H9 (cell line): Measurements from ENCODE around the gene NEGR1. TPM values are rescaled to one million over a fixed set of nuclear protein-coding genes. Genes with fewer than 3 reads are reported as not detected.

Source experiments
- DNase-seq: peaks from one replicate; pipeline ENCODE4 v3.0.0-alpha.2; 2017
- H2AFZ ChIP-seq: one replicate; pipeline ENCODE4 v1.6.1; 2013; ENCODE audit warnings: mild to moderate bottlenecking, low read length, control low read depth, moderate library complexity
- H2AK5ac ChIP-seq: 2 replicates; pipeline ENCODE4 v1.6.1; 2013; ENCODE audit warnings: low read length, control low read depth, mixed read lengths; ENCODE audit not compliant: insufficient read length
- H2BK120ac ChIP-seq: one replicate; pipeline ENCODE4 v1.6.1; 2013; ENCODE audit warnings: low read depth, mild to moderate bottlenecking, low read length, control low read depth, inconsistent platforms; ENCODE audit not compliant: poor library complexity, severe bottlenecking
- H2BK12ac ChIP-seq: 2 replicates; pipeline ENCODE4 v1.6.1; 2013; ENCODE audit warnings: low read length, control low read depth, mixed read lengths, low read depth; ENCODE audit not compliant: insufficient read length
- H2BK15ac ChIP-seq: 2 replicates; pipeline ENCODE4 v1.6.1; 2013; ENCODE audit warnings: low read depth, low read length, control low read depth
- H2BK20ac ChIP-seq: one replicate; pipeline ENCODE4 v1.6.1; 2013; ENCODE audit warnings: low read depth, mild to moderate bottlenecking, low read length, control low read depth, inconsistent platforms; ENCODE audit not compliant: poor library complexity, severe bottlenecking
- H2BK5ac ChIP-seq: 2 replicates; pipeline ENCODE4 v1.6.1; 2013; ENCODE audit warnings: low read length, control low read depth, mixed read lengths; ENCODE audit not compliant: insufficient read length
- H3K14ac ChIP-seq: 2 replicates; pipeline ENCODE4 v1.6.1; 2013; ENCODE audit warnings: low read length, control low read depth; ENCODE audit not compliant: insufficient read depth
- H3K18ac ChIP-seq: 2 replicates; pipeline ENCODE4 v1.6.1; 2013; ENCODE audit warnings: low read depth, mild to moderate bottlenecking, mixed read lengths, low read length, control low read depth; ENCODE audit not compliant: insufficient read length
- H3K23ac ChIP-seq: 2 replicates; pipeline ENCODE4 v1.6.1; 2013; ENCODE audit warnings: low read length, control low read depth, mixed read lengths, low read depth; ENCODE audit not compliant: insufficient read length
- H3K23me2 ChIP-seq: 2 replicates; pipeline ENCODE4 v1.6.1; 2013; ENCODE audit warnings: low read depth, mild to moderate bottlenecking, mixed read lengths, low read length, control low read depth; ENCODE audit not compliant: insufficient read length, poor library complexity, severe bottlenecking
- H3K27ac ChIP-seq: 2 replicates; pipeline ENCODE4 v1.5.1; 2013; ENCODE audit warnings: low read length, control low read depth, mixed read lengths, low read depth; ENCODE audit not compliant: insufficient read length
- H3K27me3 ChIP-seq: 2 replicates; pipeline ENCODE4 v1.6.1; 2013; ENCODE audit warnings: low read length, control low read depth, inconsistent platforms; ENCODE audit not compliant: insufficient read depth
- H3K4ac ChIP-seq: 2 replicates; pipeline ENCODE4 v1.6.1; 2013; ENCODE audit warnings: low read depth, mild to moderate bottlenecking, control low read depth, inconsistent platforms, low read length, moderate library complexity
- H3K4me1 ChIP-seq: 2 replicates; pipeline ENCODE4 v1.6.1; 2013; ENCODE audit warnings: low read length, control low read depth, inconsistent platforms; ENCODE audit not compliant: insufficient read depth
- H3K4me2 ChIP-seq: 2 replicates; pipeline ENCODE4 v1.6.1; 2013; ENCODE audit warnings: low read length, control low read depth, mixed read lengths; ENCODE audit not compliant: insufficient read length, insufficient read depth
- H3K56ac ChIP-seq: 2 replicates; pipeline ENCODE4 v1.6.1; 2013; ENCODE audit warnings: low read depth, mild to moderate bottlenecking, mixed read lengths, low read length, control low read depth; ENCODE audit not compliant: insufficient read length
- H3K79me1 ChIP-seq: 2 replicates; pipeline ENCODE4 v1.6.1; 2013; ENCODE audit warnings: low read depth, mild to moderate bottlenecking, moderate library complexity, low read length, control low read depth, inconsistent platforms; ENCODE audit not compliant: insufficient read depth, poor library complexity, severe bottlenecking
- H3K79me2 ChIP-seq: 2 replicates; pipeline ENCODE4 v1.6.1; 2013; ENCODE audit warnings: low read length, control low read depth, inconsistent platforms; ENCODE audit not compliant: insufficient read depth
- H3K9ac ChIP-seq: 2 replicates; pipeline ENCODE4 v1.6.1; 2013; ENCODE audit warnings: low read length, control low read depth, mixed read lengths; ENCODE audit not compliant: insufficient read length; ENCODE audit errors: extremely low read depth
- H3K9me3 ChIP-seq: one replicate; pipeline ENCODE4 v1.6.1; 2013; ENCODE audit warnings: low read depth, low read length, inconsistent platforms; ENCODE audit not compliant: control insufficient read depth
- H3T11ph ChIP-seq: one replicate; pipeline ENCODE4 v1.6.1; 2013; ENCODE audit warnings: mild to moderate bottlenecking, low read length, control low read depth, inconsistent platforms
- H4K20me1 ChIP-seq: one replicate; pipeline ENCODE4 v1.6.1; 2013; ENCODE audit not compliant: control insufficient read depth, insufficient read length, insufficient read depth
- H4K5ac ChIP-seq: 2 replicates; pipeline ENCODE4 v1.6.1; 2013; ENCODE audit warnings: low read depth, mild to moderate bottlenecking, mixed read lengths, low read length, control low read depth; ENCODE audit not compliant: insufficient read length
- H4K8ac ChIP-seq: replicated peaks from 2 replicates; pipeline ENCODE4 v1.6.1; 2013; ENCODE audit warnings: low read length, control low read depth, mixed read lengths, low read depth; ENCODE audit not compliant: insufficient read length
- H4K91ac ChIP-seq: 2 replicates; pipeline ENCODE4 v1.6.1; 2013; ENCODE audit warnings: low read depth, mild to moderate bottlenecking, moderate library complexity, mixed read lengths, low read length, control low read depth; ENCODE audit not compliant: insufficient read length
- H3K27ac Mint-ChIP-seq, 3 experiments: 2 replicates in 2 of 3; 3 replicates in 1 of 3; pipeline ENCODE4 v1.8.0; 2020 to 2021; ENCODE audit warnings: mixed read lengths in 3 of 3, mild to moderate bottlenecking in 1 of 3, moderate library complexity in 1 of 3
- H3K27me3 Mint-ChIP-seq: 2 replicates; pipeline ENCODE4 v1.8.0; 2021; ENCODE audit warnings: low read depth, mild to moderate bottlenecking, moderate library complexity, mixed read lengths
- H3K36me3 Mint-ChIP-seq, 3 experiments: 2 replicates in 2 of 3; 3 replicates in 1 of 3; pipeline ENCODE4 v1.8.0; 2020 to 2021; ENCODE audit warnings: low read depth in 3 of 3, mixed read lengths in 3 of 3; ENCODE audit not compliant: insufficient read depth in 1 of 3
- H3K4me1 Mint-ChIP-seq, 2 experiments: 2 replicates each; pipeline ENCODE4 v1.8.0; 2020; ENCODE audit warnings: mixed read lengths in 2 of 2
- H3K4me3 Mint-ChIP-seq, 2 experiments: 2 replicates in 1 of 2; 3 replicates in 1 of 2; pipeline ENCODE4 v1.8.0; 2020 to 2021; ENCODE audit warnings: mild to moderate bottlenecking in 2 of 2, mixed read lengths in 2 of 2, moderate library complexity in 1 of 2
- H3K9me3 Mint-ChIP-seq, 2 experiments: 2 replicates in 1 of 2; 3 replicates in 1 of 2; pipeline ENCODE4 v1.8.0; 2020; ENCODE audit warnings: mild to moderate bottlenecking in 2 of 2, mixed read lengths in 2 of 2, moderate library complexity in 1 of 2
- CTCF ChIP-seq: fragments of 200-600 bp; sonication (generic); conservative IDR thresholded peaks from 3 replicates; pipeline ENCODE4 v1.8.0; 2021; ENCODE audit warnings: antibody characterized with exemption, mild to moderate bottlenecking
- WGBS: extraction: QIAGEN DNeasy Blood & Tissue Kit; methylation state at CpG from one replicate; pipeline ENCODE4 v1.1.7; 2013; ENCODE audit warnings: missing lambda C conversion rate, low lambda C conversion rate, mixed read lengths; ENCODE audit not compliant: insufficient read length; ENCODE audit errors: extremely low coverage; 5-methylcytosine and 5-hydroxymethylcytosine counted together
- total RNA-seq: library from RNA; stranded (reverse); gene quantifications from 2 replicates; pipeline ENCODE4 v1.2.1, GENCODE V29; 2021

The NEGR1 gene
- total RNA-seq, 1 experiment from 2014 or later: 0.13 TPM

GRCh38 chr1:71438626-71439025 lies 843.7 kb downstream of the NEGR1 start:
- no CpG with 5 or more reads among the region's 2 CpGs for WGBS
- H3K4me3 Mint-ChIP-seq: no peak overlapping the region

More at GRCh38 chr1:71438626-71439025, 843.7 kb downstream of the NEGR1 start:
- no peak overlapping the region for H4K8ac ChIP-seq
- no peak overlapping the region for H3K4ac ChIP-seq
- H3K9me3 Mint-ChIP-seq: no peaks in the 10 kb centered on the region; a peak in 1 of 5 replicates
- no peaks in the 10 kb centered on the region for H3K79me1 ChIP-seq
- no peak overlapping the region for H3K14ac ChIP-seq
- H3K36me3 Mint-ChIP-seq: no peaks in the 10 kb centered on the region
- no peak overlapping the region for H2BK15ac ChIP-seq
- H3K9me3 ChIP-seq: no peaks in the 10 kb centered on the region
- H3K27ac Mint-ChIP-seq: no peak overlapping the region; a peak in 1 of 7 replicates
- H3K4me1 Mint-ChIP-seq: peaks cover 13 to 15% of the 10 kb centered on the region in 2 experiments
- H2BK120ac ChIP-seq: no peak overlapping the region
- no peak for TF ChIP-seq CTCF
- H3K23ac ChIP-seq: no peak overlapping the region
- no peak overlapping the region for H3K18ac ChIP-seq
- no peak overlapping the region for H3K56ac ChIP-seq
- no peak overlapping the region for H3K9ac ChIP-seq
- no peak overlapping the region for H4K5ac ChIP-seq
- H3K4me1 ChIP-seq: peaks cover 5% of the 10 kb centered on the region; the same call in 1 of the 2 replicates
- no peaks in the 10 kb centered on the region for H3K23me2 ChIP-seq
- H4K91ac ChIP-seq: no peak overlapping the region
- no peak overlapping the region for H2AK5ac ChIP-seq
- no peaks in the 10 kb centered on the region for H3K27me3 ChIP-seq
- no peak overlapping the region for H3T11ph ChIP-seq
- no peak overlapping the region for H3K27ac ChIP-seq
- no peak overlapping the region for H2BK20ac ChIP-seq
- H3K79me2 ChIP-seq: no peaks in the 10 kb centered on the region
- H2BK12ac ChIP-seq: no peak overlapping the region
- H2BK5ac ChIP-seq: no peak overlapping the region
- H2AFZ ChIP-seq: no peak overlapping the region
- DNase-seq: no peak
- no peaks in the 10 kb centered on the region for H3K27me3 Mint-ChIP-seq
- H4K20me1 ChIP-seq: no peaks in the 10 kb centered on the region
- H3K4me2 ChIP-seq: no peak overlapping the region
